H1 (cell line): ENCODE data around the gene BTRC. TPM values are rescaled to one million over a fixed set of nuclear protein-coding genes. Genes with fewer than 3 reads are reported as not detected.

ENCODE experiments used
- KDM1A ChIP-seq: fragments of 200-600, 300-600 bp; sonication (generic); IDR thresholded peaks from 2 replicates; pipeline ENCODE4 v1.7.1; 2016; ENCODE audit warnings: mild to moderate bottlenecking, low read length, borderline replicate concordance
- SIX5 ChIP-seq: IDR thresholded peaks from 2 replicates; pipeline ENCODE4 v1.6.1; 2011; ENCODE audit warnings: mild to moderate bottlenecking, low read depth, low read length
- TAF7 ChIP-seq: optimal IDR thresholded peaks from 2 replicates; pipeline ENCODE3; 2011; ENCODE audit warnings: low read depth, mild to moderate bottlenecking, inconsistent platforms, low read length, moderate library complexity, borderline replicate concordance
- polyA plus RNA-seq, 7 experiments: library from polyadenylated mRNA; depleted of rRNA in 3 of 7; stranded (reverse) in 5 of 7; unstranded in 2 of 7; fragments of >200 nt in 5 of 7; fragments of 200-250 nt in 2 of 7; gene quantifications; 1 replicate in 5 of 7; 2 replicates in 1 of 7; 4 replicates in 1 of 7; pipeline versions ENCODE4 v1.2.1 to v1.2.3, GENCODE V29; 2011 to 2013; ENCODE audit warnings: missing spikeins in 2 of 7, mixed read lengths in 2 of 7
- total RNA-seq: library from RNA; stranded (reverse); fragmentation: NEBNext Ultra II Directional; extraction: Animal tissue kit (Norgen Biotek cat#: 25700); gene quantifications from 2 replicates; pipeline ENCODE4 v1.2.1, GENCODE V29; 2021
- TF ChIP-seq, protein P1 (sequence below), 3 experiments: IDR thresholded peaks; 1 replicate in 2 of 3; 2 replicates in 1 of 3; pipeline versions ENCODE4 v1.5.1 to v1.6.1; 2011; ENCODE audit warnings: low read length in 3 of 3, mild to moderate bottlenecking in 3 of 3, inconsistent platforms in 2 of 3, low read depth in 1 of 3, moderate library complexity in 1 of 3; ENCODE audit not compliant: insufficient read depth in 1 of 3; ENCODE audit errors: control extremely low read depth in 1 of 3
- TF ChIP-seq, protein P2 (sequence below): IDR thresholded peaks from 2 replicates; pipeline ENCODE4 v1.6.1; 2012; ENCODE audit warnings: low read length, inconsistent platforms

The BTRC gene
- total and polyA plus RNA-seq, 2 of the 8 experiments (the other 6 are each of a cell fraction or from before 2014, with no cell fraction given) = 9.9 to 24.7 TPM

DNA sequence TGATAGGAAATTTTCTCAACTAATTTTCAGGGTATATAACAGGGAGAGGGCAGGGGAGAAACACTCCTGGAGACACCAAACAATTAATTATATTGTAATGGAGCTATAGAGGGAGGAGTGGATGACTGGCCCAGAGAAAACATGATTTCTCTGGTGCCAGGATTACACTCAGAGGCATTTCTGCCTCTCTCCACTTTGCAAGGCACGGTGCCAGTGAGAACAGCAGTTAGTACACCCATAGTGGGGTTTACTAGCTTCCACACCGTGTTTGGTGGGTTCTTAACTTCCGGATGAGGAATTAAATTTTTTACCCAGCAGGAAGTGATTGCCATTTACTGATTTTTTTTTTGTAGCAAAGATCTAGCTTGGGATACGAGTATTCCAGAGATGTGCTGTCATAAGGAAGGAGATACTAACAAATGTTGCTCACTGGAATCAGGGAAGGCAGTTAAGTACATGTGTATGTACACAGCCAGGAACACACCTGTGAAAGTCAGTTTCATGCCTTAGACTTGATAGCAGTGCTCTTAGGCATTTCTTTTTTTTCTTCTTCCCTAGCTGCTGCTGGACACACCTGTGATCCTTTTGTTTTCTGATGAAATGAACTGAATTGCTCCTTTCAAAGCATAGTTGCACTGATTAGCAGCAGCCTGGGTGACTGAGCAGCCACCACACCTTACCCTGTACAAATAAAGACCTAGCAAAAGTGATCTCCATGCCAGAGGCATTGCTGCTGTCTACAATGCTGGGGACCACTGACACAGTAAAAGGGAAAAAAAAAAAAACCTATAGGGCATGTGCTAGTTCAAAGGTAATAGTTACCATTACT lies 176.0 kb downstream of the BTRC start (continued):
- TF ChIP-seq TAF7 = no peak
- no peak for TF ChIP-seq SIX5
- TF ChIP-seq, protein P1, sequence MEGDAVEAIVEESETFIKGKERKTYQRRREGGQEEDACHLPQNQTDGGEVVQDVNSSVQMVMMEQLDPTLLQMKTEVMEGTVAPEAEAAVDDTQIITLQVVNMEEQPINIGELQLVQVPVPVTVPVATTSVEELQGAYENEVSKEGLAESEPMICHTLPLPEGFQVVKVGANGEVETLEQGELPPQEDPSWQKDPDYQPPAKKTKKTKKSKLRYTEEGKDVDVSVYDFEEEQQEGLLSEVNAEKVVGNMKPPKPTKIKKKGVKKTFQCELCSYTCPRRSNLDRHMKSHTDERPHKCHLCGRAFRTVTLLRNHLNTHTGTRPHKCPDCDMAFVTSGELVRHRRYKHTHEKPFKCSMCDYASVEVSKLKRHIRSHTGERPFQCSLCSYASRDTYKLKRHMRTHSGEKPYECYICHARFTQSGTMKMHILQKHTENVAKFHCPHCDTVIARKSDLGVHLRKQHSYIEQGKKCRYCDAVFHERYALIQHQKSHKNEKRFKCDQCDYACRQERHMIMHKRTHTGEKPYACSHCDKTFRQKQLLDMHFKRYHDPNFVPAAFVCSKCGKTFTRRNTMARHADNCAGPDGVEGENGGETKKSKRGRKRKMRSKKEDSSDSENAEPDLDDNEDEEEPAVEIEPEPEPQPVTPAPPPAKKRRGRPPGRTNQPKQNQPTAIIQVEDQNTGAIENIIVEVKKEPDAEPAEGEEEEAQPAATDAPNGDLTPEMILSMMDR (IDR thresholded peaks at IDR 0.05; ENCODE audit: control extremely low read depth in 1 of 3, insufficient read depth in 1 of 3, low read depth in 1 of 3, low read length in 3 of 3) = no peak
- TF ChIP-seq, protein P2, sequence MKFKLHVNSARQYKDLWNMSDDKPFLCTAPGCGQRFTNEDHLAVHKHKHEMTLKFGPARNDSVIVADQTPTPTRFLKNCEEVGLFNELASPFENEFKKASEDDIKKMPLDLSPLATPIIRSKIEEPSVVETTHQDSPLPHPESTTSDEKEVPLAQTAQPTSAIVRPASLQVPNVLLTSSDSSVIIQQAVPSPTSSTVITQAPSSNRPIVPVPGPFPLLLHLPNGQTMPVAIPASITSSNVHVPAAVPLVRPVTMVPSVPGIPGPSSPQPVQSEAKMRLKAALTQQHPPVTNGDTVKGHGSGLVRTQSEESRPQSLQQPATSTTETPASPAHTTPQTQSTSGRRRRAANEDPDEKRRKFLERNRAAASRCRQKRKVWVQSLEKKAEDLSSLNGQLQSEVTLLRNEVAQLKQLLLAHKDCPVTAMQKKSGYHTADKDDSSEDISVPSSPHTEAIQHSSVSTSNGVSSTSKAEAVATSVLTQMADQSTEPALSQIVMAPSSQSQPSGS = no peak
- no peak for TF ChIP-seq KDM1A
